Measurements from ENCODE around the gene PAPPA2.

DNA sequence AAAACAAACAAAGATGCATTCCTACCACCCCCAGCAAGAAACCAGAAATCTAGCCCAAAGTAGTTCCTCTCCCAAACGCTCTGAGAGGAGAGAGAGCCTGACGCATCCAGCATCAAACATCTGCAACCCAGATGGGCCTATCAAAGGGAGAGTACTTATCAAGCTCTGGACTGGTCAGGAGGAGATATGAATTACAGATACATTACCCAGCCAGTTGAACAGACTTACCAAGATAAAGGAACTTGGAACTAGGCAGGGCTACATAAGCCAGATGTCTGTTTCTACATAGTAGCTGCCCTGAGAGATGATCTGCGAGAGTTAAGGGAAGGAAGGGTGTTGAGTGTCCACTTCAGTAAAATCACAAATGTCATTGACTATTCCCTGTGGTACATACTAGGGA, 138.4 kb downstream of the PAPPA2 start:
- TF ChIP-seq, protein P1, sequence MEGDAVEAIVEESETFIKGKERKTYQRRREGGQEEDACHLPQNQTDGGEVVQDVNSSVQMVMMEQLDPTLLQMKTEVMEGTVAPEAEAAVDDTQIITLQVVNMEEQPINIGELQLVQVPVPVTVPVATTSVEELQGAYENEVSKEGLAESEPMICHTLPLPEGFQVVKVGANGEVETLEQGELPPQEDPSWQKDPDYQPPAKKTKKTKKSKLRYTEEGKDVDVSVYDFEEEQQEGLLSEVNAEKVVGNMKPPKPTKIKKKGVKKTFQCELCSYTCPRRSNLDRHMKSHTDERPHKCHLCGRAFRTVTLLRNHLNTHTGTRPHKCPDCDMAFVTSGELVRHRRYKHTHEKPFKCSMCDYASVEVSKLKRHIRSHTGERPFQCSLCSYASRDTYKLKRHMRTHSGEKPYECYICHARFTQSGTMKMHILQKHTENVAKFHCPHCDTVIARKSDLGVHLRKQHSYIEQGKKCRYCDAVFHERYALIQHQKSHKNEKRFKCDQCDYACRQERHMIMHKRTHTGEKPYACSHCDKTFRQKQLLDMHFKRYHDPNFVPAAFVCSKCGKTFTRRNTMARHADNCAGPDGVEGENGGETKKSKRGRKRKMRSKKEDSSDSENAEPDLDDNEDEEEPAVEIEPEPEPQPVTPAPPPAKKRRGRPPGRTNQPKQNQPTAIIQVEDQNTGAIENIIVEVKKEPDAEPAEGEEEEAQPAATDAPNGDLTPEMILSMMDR (IDR thresholded peaks at IDR 0.05): no peak
- TF ChIP-seq EP300 (IDR thresholded peaks at IDR 0.05): no peak

All from stomach (tissue), 4 donors.